HG02981 (cell line): ENCODE results near the gene TFF2.

Experiments
- ATAC-seq: cut with Tn5 transposase; IDR thresholded peaks from one replicate; pipeline ENCODE4 v1.9.1; 2021; ENCODE audit warnings: mild to moderate bottlenecking, moderate library complexity; ENCODE audit not compliant: unreplicated experiment

The TFF2 gene

GRCh38 chr21:42347601-42348327 lies 3.0 kb downstream of the TFF2 start:
- ATAC-seq = no peak

GRCh38 chr21:42346866-42347600 lies 3.8 kb downstream of the TFF2 start:
- ATAC-seq = no peak

GRCh38 chr21:42346441-42346840 lies 4.4 kb downstream of the TFF2 start:
- no peak for ATAC-seq

GRCh38 chr21:42344631-42345030 lies 6.2 kb downstream of the TFF2 start:
- no peak for ATAC-seq

- no peak for ATAC-seq
These were observed 6.8 kb downstream of the TFF2 start for GRCh38 chr21:42343963-42344510.

DNA sequence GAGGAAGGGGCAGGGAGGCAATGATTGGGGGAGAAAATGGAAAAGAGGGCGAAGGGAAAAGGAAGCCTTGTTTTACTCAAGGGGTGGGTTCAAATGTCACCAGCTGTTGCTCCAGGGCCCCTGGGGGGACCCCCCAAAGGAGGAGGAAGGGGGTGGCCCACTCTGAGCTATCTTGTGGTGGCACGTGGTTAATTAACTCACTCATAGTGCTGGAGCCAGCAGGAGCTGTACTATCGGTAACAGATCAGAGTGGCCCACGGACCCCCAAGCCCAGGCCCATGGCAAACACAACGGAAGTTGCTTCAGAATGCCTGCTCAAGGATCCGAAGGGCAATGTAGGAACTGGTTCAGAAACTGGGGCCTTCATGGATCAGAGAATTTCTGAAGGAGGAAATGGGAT lies 7.2 kb downstream of the TFF2 start:
- ATAC-seq = no peak

DNA sequence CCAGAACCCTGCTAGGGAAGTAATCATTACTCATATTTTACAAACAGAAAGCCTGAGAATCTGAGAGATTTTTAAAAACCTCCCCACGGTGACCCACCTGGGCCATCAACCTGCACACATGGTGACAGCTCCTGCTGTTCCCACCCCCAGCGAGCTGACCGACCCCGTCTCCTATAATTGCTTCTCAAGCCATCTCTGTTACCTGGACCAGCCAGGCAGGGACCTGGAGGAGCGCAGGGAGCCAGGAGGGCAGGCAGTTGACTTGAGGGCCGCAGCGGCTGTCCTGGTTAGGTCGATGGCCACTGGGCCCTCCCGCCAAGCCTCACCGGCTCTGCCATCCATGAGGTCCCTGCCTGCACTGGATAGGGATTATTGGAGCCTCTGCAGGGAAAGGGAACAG lies 7.7 kb downstream of the TFF2 start:
- no peak for ATAC-seq

GRCh38 chr21:42341776-42342542 lies 8.8 kb downstream of the TFF2 start:
- ATAC-seq = no peak

GRCh38 chr21:42340187-42341050 lies 10.4 kb downstream of the TFF2 start:
- no peak for ATAC-seq

DNA sequence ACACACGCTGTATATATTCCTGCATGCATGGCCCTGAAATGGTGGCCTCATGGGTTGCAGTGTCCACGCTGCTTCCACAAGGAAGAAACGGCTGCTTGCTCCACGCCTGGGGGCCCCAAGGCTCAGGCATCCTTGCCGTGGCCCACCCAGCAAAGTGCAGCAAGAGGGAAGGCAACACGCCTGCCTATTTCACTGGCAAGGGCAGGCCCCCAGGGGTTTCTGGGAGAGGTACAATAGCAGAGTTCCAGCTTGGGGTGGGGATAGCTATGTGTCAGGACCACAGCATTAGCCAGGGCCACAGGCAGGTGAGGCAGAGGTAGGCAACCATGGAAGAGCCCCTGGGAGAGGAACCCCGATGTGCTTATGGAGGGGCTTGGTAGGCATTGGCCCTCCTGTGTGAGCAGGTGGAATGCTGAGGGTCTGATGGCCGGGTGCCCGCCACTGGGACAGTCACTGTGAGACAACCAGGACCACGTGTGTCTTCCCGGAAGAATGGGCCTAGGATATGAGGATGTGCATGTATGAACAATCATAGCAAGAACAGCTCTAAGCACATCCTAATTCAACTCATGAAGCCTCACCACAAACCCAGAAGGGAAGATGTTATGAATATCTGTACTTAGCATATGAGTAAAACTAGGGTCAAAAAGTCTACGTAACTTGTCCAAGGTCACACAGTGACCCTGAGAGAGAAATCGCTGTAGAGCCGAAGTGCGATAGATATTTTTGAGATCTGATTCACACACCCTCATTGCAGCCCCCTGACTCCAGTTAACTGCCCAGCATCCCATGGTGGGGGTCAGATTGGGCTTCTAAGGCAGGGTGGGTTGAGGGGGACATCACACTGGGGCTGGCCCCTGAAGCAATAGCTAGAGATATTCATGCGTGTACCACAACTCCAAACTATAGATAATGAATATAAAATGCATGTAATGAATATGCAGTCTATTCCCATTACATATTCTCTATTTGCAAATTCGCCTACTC lies 11.8 kb downstream of the TFF2 start:
- ATAC-seq = no peak

DNA sequence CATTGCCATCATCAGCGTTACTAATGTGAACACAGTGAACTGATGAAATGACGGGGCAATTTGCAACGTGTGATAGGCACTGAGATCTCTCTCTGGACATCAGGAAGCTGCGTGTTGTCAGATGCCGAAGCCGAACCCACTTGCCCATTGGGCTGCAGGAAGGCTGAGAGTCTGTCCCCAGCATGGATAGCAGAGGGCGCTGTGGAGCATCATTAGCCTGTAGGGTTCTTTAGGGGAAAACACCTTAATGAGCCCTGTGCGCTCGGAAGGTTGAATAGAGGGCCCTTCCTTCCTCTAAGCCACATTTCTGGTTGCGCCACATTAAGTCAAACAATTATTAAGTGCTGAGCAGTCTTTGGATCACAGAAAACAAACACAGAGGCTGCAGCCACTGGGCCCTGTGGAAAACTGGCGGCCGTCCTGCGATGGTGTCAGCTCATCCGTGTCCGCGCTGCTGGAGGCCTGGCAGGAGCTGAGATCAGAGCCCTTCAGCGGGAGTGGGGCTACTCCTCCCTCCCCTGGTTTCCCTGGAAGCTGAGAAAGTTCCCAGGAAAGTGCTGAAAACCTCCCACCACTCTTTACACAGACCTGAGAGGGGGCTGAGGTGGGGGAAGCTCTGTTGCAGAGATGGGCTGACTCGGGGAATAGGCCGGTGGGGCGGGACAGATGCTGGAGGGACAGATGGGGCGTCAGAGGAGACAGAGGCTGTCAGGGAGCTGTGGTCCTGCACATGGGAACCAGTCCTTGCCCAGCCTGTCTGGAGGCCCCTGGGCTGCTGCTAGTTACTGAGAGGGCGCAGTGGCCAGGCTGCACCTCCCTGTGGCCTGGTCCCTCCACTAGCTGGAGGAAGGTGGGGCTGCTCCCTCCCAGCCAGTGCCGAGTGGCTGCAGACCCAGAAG lies 12.7 kb downstream of the TFF2 start:
- ATAC-seq = no peak

- no peak for ATAC-seq
These were observed 13.5 kb downstream of the TFF2 start for GRCh38 chr21:42337276-42337675.

GRCh38 chr21:42336054-42336453 lies 14.7 kb downstream of the TFF2 start:
- ATAC-seq = no peak

- no peak for ATAC-seq
These were observed 18.1 kb downstream of the TFF2 start for GRCh38 chr21:42332557-42333317.

- no peak for ATAC-seq
These were observed 19.1 kb downstream of the TFF2 start for GRCh38 chr21:42331660-42332059.

DNA sequence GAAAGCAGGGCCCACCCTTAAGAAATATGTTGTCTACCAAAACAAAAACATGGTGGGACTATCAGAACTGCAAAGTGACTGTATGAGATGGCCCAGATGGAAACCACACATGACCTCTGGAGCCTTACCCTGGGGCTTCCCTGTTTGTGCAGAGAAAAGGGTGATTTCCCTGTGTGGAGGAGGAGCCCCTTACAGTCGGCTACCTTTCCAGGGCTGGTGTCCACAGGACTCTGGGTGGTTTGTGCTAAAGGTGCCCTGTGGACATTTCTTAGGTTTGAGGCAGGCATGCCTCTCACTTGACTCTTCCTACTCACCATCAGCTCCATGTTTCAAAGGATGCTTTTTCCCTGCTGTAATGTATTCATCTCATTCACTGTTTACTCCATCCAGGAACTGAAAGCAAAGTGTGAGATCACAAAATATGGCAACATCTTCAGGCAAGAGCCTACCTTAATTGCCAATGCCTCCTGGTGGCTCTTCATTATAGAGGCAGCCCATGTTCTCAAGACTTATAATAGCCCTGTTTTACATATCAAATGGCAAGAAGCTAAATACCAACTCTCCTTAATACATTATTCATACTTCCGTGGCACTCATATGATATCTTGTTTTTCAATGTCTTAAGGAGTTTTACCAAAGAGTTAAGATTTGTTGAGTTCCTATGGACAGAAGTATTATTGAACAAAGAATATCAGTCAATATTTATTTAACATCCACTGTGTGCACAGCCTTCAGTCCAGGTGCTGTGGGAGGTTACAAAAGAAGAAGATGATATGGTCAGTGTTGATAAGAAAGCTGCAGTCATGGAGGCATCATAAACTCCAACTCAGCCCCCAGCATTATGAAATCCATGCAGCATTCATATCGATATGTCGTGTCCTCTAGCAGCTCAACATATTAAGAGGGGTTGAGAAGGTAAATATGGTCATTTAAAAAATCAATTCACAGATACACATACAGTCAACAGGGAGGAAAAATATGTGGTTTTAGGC lies 20.1 kb downstream of the TFF2 start:
- ATAC-seq = no peak
